Gastrocnemius medialis (tissue), 4 donors: ENCODE data around the gene FPGS. TPM values are rescaled to one million over a fixed set of nuclear protein-coding genes. Genes with fewer than 3 reads are reported as not detected.

Source experiments
- ATAC-seq, 2 donors: fragments of 150-250 bp; one replicate each; pipeline ENCODE4 v1.9.1; 2016
- DNase-seq, 2 donors: peaks; one replicate each; pipeline ENCODE4 v3.0.0-alpha.2; 2019
- H3K27ac ChIP-seq, 4 donors: fragments of 200-600 bp; sonication (generic); 1 replicate in 1 of 4; 2 replicates in 3 of 4; pipeline ENCODE4 v1.5.1; 2016 to 2018; ENCODE audit warnings: mild to moderate bottlenecking in 2 of 4, moderate library complexity in 1 of 4
- H3K27me3 ChIP-seq, 3 donors: fragments of 200-600 bp; sonication (generic) in 2 of 3; 1 replicate in 1 of 3; 2 replicates in 2 of 3; pipeline versions ENCODE4 v1.5.1 to v1.6.0; 2016 to 2019; ENCODE audit warnings: mild to moderate bottlenecking in 1 of 3, moderate library complexity in 1 of 3
- H3K36me3 ChIP-seq, 2 donors: fragments of 200-600 bp; sonication (generic) in 1 of 2; one replicate each; pipeline ENCODE4 v1.5.1; 2017 to 2018
- H3K4me1 ChIP-seq, 2 donors: fragments of 200-600 bp; sonication (generic) in 1 of 2; one replicate each; pipeline ENCODE4 v1.5.1; 2016 to 2017; ENCODE audit warnings: mild to moderate bottlenecking in 2 of 2
- H3K4me3 ChIP-seq, 4 donors: fragments of 200-600 bp; sonication (generic) in 3 of 4; 1 replicate in 1 of 4; 2 replicates in 3 of 4; pipeline ENCODE4 v1.5.1; 2016 to 2019; ENCODE audit warnings: mild to moderate bottlenecking in 2 of 4
- H3K9me3 ChIP-seq, 3 donors: fragments of 200-600 bp; sonication (generic) in 2 of 3; 1 replicate in 1 of 3; 2 replicates in 2 of 3; pipeline ENCODE4 v1.5.1; 2016 to 2019
- POLR2A ChIP-seq, 2 donors: fragments of 450-650 bp; IDR thresholded peaks; one replicate each; pipeline ENCODE4 v1.6.1; 2017; ENCODE audit warnings: antibody characterized with exemption in 2 of 2, mild to moderate bottlenecking in 2 of 2, moderate library complexity in 2 of 2
- in situ Hi-C, 4 donors: fragments of 200-750 bp; cut with MboI; loops; one replicate each; pipeline versions ENCODE4 v1.15.0 to v1.8.0; 2017; ENCODE audit warnings: low sequenced_read_pairs in 4 of 4
- intact Hi-C: fragments of 100-400 bp; cut with DNase I; formaldehyde crosslinking; loops from one replicate; pipeline ENCODE4 v1.15.1; 2023; ENCODE audit warnings: low total_unique reads
- total RNA-seq, 4 donors: library from RNA; depleted of rRNA; stranded (reverse); fragments of >200 nt; gene quantifications; one replicate each; pipeline versions ENCODE4 v1.1.0 to v1.2.3, GENCODE V29; 2016
- TF ChIP-seq, protein P1 (sequence below), 5 experiments: fragments of 450-650 bp in 3 of 5; fragments of 200-600 bp in 2 of 5; sonication (generic) in 2 of 5; IDR thresholded peaks in 4 of 5; conservative IDR thresholded peaks in 1 of 5; 1 replicate in 4 of 5; 2 replicates in 1 of 5; pipeline ENCODE4 v1.5.1; 2016 to 2019; ENCODE audit warnings: antibody characterized with exemption in 5 of 5, mild to moderate bottlenecking in 3 of 5, moderate library complexity in 3 of 5

The FPGS gene, protein sequence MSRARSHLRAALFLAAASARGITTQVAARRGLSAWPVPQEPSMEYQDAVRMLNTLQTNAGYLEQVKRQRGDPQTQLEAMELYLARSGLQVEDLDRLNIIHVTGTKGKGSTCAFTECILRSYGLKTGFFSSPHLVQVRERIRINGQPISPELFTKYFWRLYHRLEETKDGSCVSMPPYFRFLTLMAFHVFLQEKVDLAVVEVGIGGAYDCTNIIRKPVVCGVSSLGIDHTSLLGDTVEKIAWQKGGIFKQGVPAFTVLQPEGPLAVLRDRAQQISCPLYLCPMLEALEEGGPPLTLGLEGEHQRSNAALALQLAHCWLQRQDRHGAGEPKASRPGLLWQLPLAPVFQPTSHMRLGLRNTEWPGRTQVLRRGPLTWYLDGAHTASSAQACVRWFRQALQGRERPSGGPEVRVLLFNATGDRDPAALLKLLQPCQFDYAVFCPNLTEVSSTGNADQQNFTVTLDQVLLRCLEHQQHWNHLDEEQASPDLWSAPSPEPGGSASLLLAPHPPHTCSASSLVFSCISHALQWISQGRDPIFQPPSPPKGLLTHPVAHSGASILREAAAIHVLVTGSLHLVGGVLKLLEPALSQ
- 10 to 100 TPM; 36.4 to 87.6 (median 47.7) TPM for total RNA-seq

DNA sequence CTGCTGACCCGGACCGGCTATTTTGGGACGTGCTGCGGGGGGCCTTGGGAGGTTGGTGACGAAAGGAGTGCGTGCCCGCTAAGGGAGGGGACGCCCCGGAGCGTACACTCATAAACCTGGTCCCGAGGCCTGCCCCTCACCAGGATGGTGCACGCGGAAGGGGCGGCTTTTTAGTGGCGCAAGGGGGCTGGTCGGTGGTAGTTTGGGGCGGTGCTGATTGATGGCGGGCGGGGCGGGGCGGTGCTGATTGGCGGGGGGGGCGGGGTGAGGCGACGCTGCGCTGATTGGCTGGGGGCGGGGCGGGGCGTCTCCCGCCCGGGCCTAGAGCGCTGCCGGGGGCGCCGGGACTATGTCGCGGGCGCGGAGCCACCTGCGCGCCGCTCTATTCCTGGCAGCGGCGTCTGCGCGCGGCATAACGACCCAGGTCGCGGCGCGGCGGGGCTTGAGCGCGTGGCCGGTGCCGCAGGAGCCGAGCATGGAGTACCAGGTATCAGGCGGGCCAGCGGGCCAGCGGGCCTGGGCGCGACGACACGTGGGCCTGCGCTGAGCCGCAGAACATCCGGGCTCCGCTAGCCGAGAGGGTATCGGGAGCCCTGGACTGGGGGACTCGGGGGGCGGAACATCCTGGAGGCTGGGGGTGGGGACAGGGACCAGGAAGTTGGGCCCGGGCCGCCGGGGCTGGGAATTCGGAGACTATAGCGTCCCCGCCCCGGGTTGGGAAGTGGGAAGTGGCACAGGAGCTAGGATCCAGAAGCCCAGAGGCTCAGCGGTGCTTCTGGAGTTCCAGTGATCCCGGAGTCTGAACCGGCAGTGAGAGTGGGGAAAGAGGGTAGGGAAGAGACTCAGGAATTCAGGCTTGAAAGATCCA lies at the start of gene FPGS:
Gene FPGS (plus strand): TSS at position 307 of the 868 bp plus-strand sequence. CDS start 43 bp downstream, at position 350.
- Histone ChIP-seq H3K27me3 (no peaks in the 10 kb centered on the region), H3K36me3 (peaks cover 0 to 32% of the 10 kb centered on the region in 2 donors), H3K4me1 (peaks cover 23 to 41% of the 10 kb centered on the region in 2 donors), H3K9me3 (no peaks in the 10 kb centered on the region), H3K4me3 (peak within 1 kb of the TSS; percentile 71 to 82 (median 80)), H3K27ac (peak within 1 kb of the TSS; percentile 94 to 98 (median 96))
- in situ Hi-C loops (loop anchor here in 1 of 4 donors (10.0 kb wide), 1 partner anchor 62 kb away; no protein-coding TSS in a partner anchor), intact Hi-C loops (loop anchor here (1.0 to 10.0 kb wide), 4 partner anchors 18 to 292 kb away; partner anchors contain the start of genes AK1 and ST6GALNAC4)
- TF ChIP-seq, protein P1, sequence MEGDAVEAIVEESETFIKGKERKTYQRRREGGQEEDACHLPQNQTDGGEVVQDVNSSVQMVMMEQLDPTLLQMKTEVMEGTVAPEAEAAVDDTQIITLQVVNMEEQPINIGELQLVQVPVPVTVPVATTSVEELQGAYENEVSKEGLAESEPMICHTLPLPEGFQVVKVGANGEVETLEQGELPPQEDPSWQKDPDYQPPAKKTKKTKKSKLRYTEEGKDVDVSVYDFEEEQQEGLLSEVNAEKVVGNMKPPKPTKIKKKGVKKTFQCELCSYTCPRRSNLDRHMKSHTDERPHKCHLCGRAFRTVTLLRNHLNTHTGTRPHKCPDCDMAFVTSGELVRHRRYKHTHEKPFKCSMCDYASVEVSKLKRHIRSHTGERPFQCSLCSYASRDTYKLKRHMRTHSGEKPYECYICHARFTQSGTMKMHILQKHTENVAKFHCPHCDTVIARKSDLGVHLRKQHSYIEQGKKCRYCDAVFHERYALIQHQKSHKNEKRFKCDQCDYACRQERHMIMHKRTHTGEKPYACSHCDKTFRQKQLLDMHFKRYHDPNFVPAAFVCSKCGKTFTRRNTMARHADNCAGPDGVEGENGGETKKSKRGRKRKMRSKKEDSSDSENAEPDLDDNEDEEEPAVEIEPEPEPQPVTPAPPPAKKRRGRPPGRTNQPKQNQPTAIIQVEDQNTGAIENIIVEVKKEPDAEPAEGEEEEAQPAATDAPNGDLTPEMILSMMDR (IDR thresholded peaks at IDR 0.05 in 4 of 5, conservative IDR thresholded peaks at IDR 0.05 in 1 of 5) = no peak
- TF ChIP-seq POLR2A (IDR thresholded peaks at IDR 0.05) = peak; percentile 80 to 86
- ATAC-seq = peak; percentile 74 to 85
- DNase-seq = peak; percentile 87 to 88

DNA sequence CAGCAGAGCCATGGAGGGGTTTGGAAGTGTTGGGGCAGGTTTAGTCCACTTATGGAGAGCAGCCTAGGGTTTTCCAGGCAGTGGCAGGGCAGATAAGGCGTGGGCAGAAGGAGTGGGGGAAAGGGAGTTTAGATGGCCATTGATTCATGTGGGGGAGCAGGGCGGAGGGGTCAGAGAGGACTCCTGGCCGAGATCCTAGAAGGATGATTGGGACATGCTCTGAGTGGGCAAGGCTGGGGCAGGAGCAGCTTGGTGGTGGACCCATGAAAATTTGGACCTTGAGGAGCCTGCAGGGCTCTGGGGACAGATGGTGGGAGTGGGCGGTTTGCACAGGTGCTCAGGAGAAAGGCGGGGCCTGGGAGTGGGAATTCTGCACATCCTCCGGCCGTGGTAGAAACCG lies 49.5 kb upstream of the FPGS start:
- H3K4me1 ChIP-seq = peaks cover 0 to 7% of the 10 kb centered on the region in 2 donors
- H3K4me3 ChIP-seq = no peak overlapping the region
- DNase-seq = no peak
- ATAC-seq = no peak
- no peak for TF ChIP-seq POLR2A (IDR thresholded peaks at IDR 0.05)
- TF ChIP-seq, protein P1 (IDR thresholded peaks at IDR 0.05 in 4 of 5, conservative IDR thresholded peaks at IDR 0.05 in 1 of 5) = no peak
- no peaks in the 10 kb centered on the region for H3K36me3 ChIP-seq
- in situ Hi-C loops = no loop called here
- peaks cover 11 to 33% (median 32%) of the 10 kb centered on the region in 3 donors for H3K27me3 ChIP-seq
- H3K27ac ChIP-seq = no peak overlapping the region
- intact Hi-C loops = no loop called here
- H3K9me3 ChIP-seq = no peaks in the 10 kb centered on the region

DNA sequence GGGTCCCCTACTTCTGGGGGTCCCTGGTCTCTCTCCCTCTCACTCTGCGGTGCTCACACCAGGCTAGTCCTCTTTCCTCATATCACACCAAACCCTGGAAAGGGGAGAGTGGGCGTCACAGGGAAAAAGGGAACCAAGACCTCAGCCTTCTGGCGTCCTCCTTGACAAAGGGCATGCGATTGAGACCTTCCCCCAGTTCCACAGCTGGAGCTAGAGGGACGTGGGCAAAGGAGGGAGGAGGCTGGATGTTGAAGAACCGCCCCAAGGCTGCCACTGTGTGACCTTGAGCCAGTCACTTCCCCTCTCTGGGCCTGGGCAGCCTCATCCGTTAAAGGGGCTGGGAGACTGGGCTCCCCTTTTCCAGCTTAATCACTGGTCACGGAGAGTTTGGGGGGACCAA lies 49.1 kb upstream of the FPGS start:
- TF ChIP-seq, protein P1 (IDR thresholded peaks at IDR 0.05 in 4 of 5, conservative IDR thresholded peaks at IDR 0.05 in 1 of 5) = no peak
- no peak for TF ChIP-seq POLR2A (IDR thresholded peaks at IDR 0.05)
- in situ Hi-C loops = no loop called here
- Histone ChIP-seq H3K9me3 (no peaks in the 10 kb centered on the region), H3K27me3 (peaks cover 11 to 33% (median 32%) of the 10 kb centered on the region in 3 donors), H3K4me1 (peaks cover 0 to 7% of the 10 kb centered on the region in 2 donors), H3K4me3 (no peak overlapping the region), H3K27ac (no peak overlapping the region), H3K36me3 (no peaks in the 10 kb centered on the region)
- no peak for DNase-seq
- intact Hi-C loops = no loop called here
- ATAC-seq = no peak
